GM12875 (cell line): ENCODE data around the gene KPTN.

Experiments
- H3K4me3 ChIP-seq: one replicate; pipeline ENCODE4 v1.5.1; 2011; ENCODE audit warnings: low read depth, low read length, control low read depth
- TF ChIP-seq, protein P1 (sequence below): IDR thresholded peaks from 2 replicates; pipeline ENCODE4 v1.5.1; 2011; ENCODE audit warnings: low read depth, mild to moderate bottlenecking, control low read depth, inconsistent platforms, low read length, moderate library complexity, borderline replicate concordance; ENCODE audit not compliant: insufficient read depth

Gene KPTN

DNA sequence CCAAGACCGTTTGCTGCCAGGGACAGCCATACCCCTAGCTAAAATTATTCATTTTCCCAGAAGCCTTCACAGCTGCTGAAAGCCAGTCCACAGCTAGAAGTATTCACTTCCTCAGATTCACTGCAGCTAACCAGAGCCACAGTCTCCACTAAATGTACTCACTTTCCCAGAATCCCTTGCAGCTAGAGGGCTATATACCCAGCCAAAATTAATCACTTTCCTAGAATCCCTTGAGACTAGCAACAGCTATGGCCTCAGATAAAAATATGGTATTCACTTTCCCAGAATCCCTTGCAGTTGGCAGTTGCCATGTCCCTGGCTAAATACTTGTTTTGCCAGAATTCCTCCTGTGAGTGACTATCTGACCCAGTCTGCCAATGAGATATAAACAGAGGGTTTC, 50.9 kb downstream of the KPTN start:
- TF ChIP-seq, protein P1, sequence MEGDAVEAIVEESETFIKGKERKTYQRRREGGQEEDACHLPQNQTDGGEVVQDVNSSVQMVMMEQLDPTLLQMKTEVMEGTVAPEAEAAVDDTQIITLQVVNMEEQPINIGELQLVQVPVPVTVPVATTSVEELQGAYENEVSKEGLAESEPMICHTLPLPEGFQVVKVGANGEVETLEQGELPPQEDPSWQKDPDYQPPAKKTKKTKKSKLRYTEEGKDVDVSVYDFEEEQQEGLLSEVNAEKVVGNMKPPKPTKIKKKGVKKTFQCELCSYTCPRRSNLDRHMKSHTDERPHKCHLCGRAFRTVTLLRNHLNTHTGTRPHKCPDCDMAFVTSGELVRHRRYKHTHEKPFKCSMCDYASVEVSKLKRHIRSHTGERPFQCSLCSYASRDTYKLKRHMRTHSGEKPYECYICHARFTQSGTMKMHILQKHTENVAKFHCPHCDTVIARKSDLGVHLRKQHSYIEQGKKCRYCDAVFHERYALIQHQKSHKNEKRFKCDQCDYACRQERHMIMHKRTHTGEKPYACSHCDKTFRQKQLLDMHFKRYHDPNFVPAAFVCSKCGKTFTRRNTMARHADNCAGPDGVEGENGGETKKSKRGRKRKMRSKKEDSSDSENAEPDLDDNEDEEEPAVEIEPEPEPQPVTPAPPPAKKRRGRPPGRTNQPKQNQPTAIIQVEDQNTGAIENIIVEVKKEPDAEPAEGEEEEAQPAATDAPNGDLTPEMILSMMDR: no peak
- H3K4me3 ChIP-seq: no peak overlapping the region

DNA sequence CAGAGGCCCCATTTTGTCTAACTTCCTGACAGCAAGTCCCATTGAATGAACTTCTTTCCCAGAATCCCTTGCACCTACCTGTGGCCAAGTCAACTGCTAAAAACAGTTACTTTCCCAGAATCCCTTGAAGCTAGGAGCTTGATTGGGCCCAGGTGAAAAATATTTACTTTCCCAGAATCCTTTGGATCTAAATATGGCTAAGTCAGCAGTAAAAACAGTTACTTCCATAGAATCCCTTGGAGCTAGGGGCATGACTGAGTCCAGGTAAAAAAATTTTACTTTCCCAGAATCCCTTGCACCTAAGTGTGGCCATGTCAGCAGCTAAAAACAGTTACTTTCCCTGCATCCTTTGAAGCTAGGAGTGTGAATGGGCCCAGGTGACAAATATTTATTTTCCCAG, 51.5 kb downstream of the KPTN start:
- no peak overlapping the region for H3K4me3 ChIP-seq
- TF ChIP-seq, protein P1: no peak

DNA sequence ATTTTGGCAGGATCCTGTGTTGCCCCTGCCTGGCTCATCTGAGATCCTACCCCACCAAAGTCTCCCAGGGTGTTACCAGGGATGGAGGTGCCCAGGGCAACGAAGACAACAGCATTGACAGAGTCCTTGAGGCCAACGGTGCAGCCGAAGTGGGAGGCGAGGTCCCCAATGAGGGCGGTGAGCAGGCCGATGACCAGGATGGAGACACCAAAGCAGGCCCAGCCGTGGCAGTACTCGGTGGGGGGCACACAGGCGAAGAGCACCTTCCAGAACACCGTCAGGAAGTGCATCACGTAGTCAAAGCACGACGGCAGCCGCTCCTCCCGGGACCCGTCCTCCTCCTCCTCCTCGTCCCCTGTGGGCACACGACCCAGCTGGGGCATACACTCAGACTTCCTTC, 51.9 kb downstream of the KPTN start:
- no peak overlapping the region for H3K4me3 ChIP-seq
- TF ChIP-seq, protein P1: no peak

DNA sequence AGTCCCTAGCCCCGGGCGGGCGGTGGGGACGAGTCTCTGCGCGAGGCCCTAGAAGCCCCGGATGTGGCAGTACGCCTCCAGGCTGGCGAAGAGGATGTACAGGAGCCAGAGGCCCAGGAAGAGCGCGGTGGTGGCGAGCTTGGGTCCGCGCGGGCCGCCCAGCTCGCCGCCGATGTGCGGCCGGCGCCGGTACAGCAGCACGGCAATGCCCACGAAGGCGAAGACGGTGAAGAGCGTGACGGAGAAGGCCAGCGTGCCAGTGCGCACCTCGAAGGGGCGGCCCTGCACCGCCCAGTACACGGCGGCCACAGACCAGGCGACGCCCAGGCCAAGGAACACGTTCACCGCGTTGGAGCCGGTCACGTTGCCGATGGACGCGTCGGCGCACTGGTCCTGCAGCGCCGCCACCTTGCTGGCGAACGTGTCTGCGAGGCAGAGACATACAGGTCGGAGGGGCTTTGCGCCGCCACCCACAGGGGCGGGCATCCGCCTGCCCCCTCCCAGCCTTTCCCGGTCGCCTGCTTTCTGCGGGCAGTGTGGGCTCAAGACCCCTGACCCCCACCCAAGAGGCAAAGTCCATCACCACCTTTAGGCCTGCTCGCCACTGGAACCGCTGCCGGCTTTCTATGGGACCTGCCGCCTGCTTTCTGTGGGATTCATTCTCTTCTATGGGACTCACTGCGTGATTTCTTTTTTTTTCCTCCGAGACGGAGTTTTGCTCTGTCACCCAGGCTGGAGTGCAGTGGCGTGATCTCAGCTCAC, 53.8 kb downstream of the KPTN start:
- no peak overlapping the region for H3K4me3 ChIP-seq
- TF ChIP-seq, protein P1: no peak

DNA sequence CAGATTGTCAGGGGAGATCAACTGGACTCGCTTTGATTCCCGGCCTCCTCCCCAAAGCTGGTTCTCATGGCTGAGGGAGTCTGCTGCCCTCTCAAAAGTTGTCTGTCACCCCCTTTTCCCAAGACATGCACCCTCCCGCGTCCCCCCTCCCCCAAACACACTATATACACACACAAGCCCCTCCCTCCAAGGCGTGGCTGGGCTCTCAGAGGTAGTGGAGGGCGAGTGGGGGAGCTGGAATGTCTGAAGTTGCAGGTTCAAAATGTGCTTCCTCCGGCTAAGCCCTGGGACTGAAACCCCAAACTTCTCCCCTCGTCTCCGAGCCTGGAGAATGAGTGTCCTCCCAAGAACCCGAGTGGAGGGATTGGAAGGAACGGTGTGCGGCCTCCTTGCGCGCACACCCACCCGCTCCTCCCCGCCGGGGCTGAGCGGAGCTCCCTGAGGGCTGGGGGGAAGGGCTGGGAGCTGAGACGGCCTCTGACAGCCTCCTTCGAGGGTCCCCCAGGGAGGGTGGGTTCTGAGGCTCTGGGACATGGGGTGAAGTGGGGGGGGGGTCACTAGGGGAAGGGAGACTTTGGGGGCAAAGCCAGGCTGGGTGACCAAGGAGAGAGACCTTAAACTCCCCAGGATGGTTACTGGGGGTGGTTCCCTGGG, 54.8 kb downstream of the KPTN start:
- no peak overlapping the region for H3K4me3 ChIP-seq
- TF ChIP-seq, protein P1: no peak

DNA sequence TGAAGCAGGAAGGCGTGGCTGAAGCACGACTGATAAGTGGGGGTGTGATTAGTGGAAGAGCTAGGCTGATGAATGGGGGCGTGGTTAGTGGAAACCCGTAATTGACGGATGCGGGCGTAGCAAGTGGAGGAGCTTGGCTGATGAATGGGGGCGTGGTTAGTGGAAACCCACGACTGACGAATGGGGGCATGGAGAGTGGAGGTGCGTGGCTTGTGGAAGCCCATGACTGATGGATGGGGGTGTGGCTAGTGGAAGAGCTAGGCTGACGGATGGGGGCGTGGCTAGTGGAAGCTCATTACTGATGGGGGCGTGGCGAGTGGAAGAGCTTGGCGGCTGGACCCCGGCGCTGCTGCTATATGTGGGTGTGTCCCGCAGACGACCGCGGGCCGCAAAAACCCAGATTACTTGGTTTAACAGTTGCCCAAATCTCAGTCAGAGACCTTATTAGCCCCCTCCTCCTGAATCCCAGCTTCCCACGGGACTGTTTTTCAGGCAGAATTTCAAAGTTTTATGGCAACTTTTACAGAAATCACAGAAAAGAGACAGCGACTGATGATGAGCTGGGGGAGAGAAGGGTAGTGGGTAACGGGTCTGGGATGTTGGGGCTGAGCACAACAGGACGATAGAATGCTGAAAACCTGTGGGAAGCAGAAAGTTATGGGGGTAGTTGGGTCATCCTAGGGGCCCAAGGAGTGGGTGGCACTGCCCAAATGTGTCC, 55.7 kb downstream of the KPTN start:
- TF ChIP-seq, protein P1: no peak
- no peak overlapping the region for H3K4me3 ChIP-seq
